ENCODE results near the gene F12.
A peak's percentile ranks its signal among the peaks of the same experiment; 100 is the strongest.

F12 gene

GRCh38 chr5:177446200-177447065 is 37.1 kb upstream of the F12 start, which contains the start of gene PRR7:
Gene PRR7 (plus strand): TSS chr5:177446814. CDS start chr5:177455068, 8,254 bp downstream.
- peak; percentile 18 to 23 for DNase-seq

GRCh38 chr5:177445917-177446199 is 36.5 kb upstream of the F12 start:
- DNase-seq, result no peak

GRCh38 chr5:177445052-177445916 is 35.9 kb upstream of the F12 start:
- DNase-seq, result no peak

- DNase-seq, result no peak
Observed at GRCh38 chr5:177444106-177445051, 35.0 kb upstream of the F12 start.

- DNase-seq, result no peak
Observed at GRCh38 chr5:177443144-177443983, 34.0 kb upstream of the F12 start.

GRCh38 chr5:177442066-177442826 is 32.9 kb upstream of the F12 start:
- no peak for DNase-seq

- no peak for DNase-seq
Observed at GRCh38 chr5:177440990-177441780, 31.8 kb upstream of the F12 start.

GRCh38 chr5:177440211-177440989 is 31.0 kb upstream of the F12 start:
- no peak for DNase-seq

GRCh38 chr5:177439518-177440053 is 30.2 kb upstream of the F12 start:
- DNase-seq, result no peak

- DNase-seq, result no peak
Observed at GRCh38 chr5:177438468-177438867, 29.1 kb upstream of the F12 start.

- no peak for DNase-seq
Observed at GRCh38 chr5:177437623-177438022, 28.3 kb upstream of the F12 start.

- no peak for DNase-seq
Observed at GRCh38 chr5:177435847-177436536, 26.6 kb upstream of the F12 start.

GRCh38 chr5:177434942-177435738 is 25.8 kb upstream of the F12 start:
- no peak for DNase-seq

- DNase-seq, result no peak
Observed at GRCh38 chr5:177434437-177434836, 25.1 kb upstream of the F12 start.

- no peak for DNase-seq
Observed at GRCh38 chr5:177433658-177434217, 24.4 kb upstream of the F12 start.

- no peak for DNase-seq
Observed at GRCh38 chr5:177432839-177433657, 23.7 kb upstream of the F12 start.
